ENCODE measurements around the gene CDH4. TPM values are rescaled to one million over a fixed set of nuclear protein-coding genes. Genes with fewer than 3 reads are reported as not detected.

CDH4 gene
- total and polyA plus RNA-seq, 9 of the 15 experiments (the other 6 are each of a cell fraction or from before 2014, with no cell fraction given) = 0.04 TPM; not detected in 8

DNA sequence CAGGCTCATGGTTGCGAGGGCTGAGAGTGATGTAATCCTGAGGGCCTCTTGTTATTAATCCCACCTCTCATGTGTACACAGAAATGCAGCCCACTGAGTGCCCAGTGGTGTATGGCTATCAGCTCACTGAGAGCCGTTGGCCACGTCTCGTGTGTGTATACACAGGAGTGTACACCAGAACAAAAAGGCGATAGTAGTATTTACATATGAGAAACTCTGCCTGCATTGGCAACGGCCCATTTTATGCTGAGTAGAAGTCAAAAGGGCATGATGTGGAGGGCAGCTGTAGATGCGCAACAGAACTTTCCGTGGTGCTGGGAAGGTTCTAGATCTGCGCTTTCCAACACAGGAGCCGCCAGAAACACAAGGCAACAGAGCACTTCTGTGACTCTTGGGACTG is 28.9 kb upstream of the CDH4 start:
- POLR2A ChIA-PET = no interaction called here
- intact Hi-C loops (cut with micrococcal nuclease) = loop anchor here (10.0 kb wide), 1 partner anchor 1008 kb away; no protein-coding TSS in a partner anchor
- Histone ChIP-seq H3K4me2 (ENCODE audit: insufficient read depth, low read length) (no peak overlapping the region), H3K36me3 (ENCODE audit: control insufficient read depth, insufficient read depth, low read length) (no peaks in the 10 kb centered on the region), H3K9ac (ENCODE audit: insufficient read depth in 1 of 2, low read depth in 2 of 2, low read length in 2 of 2) (no peak overlapping the region), H2AFZ (ENCODE audit: low read depth, low read length) (no peak overlapping the region), H3K9me3 (replicated peaks; ENCODE audit: control insufficient read depth, insufficient read depth, low read depth, low read length) (no peaks in the 10 kb centered on the region), H3K4me1 (replicated peaks in 1 of 2; ENCODE audit: control insufficient read depth in 2 of 2, insufficient read depth in 2 of 2, low read length in 2 of 2) (no peaks in the 10 kb centered on the region), H3K4me3 (no peak overlapping the region), H4K20me1 (replicated peaks; ENCODE audit: control insufficient read depth, insufficient read depth, low read length) (no peaks in the 10 kb centered on the region), H3K27me3 (ENCODE audit: control insufficient read depth in 2 of 2, insufficient read depth in 2 of 2, low read length in 2 of 2) (peaks cover 0 to 22% of the 10 kb centered on the region in 2 experiments; a peak in 3 of 5 replicates), H3K27ac (ENCODE audit: extremely low read depth, low read depth, low read length) (no peak overlapping the region), H3K9me1 (ENCODE audit: control insufficient read depth, insufficient read depth, low read length) (no peaks in the 10 kb centered on the region), H3K79me2 (ENCODE audit: control insufficient read depth, insufficient read depth, low read length) (no peaks in the 10 kb centered on the region)
- CTCF ChIA-PET (ENCODE audit: low intra/inter-chr PET ratio) = no interaction called here
- WGBS (ENCODE audit: insufficient coverage, low coverage, missing lambda C conversion rate) = 3% methylated on average over 10 of the region's 10 CpGs
- ATAC-seq = no peak
- DNase-seq (ENCODE audit: extremely low read depth in 1 of 4, low spot score in 3 of 4) = no peak
- in situ Hi-C loops (cut with MboI) = no loop called here
- BruUV-seq (replicated peaks) = no TSS peak
- FAIRE-seq = no peak
- TF ChIP-seq RBFOX2 (IDR thresholded peaks at IDR 0.05; ENCODE audit: low read depth, low read length) (no peak), EHMT2 (IDR thresholded peaks at IDR 0.05) (no peak), HDAC8 (tag; IDR thresholded peaks at IDR 0.05) (no peak), YBX1 (IDR thresholded peaks at IDR 0.05) (no peak), FOXK1 (CRISPR knock-in tag; IDR thresholded peaks at IDR 0.05; ENCODE audit: borderline replicate concordance) (no peak), CTBP1 (IDR thresholded peaks at IDR 0.05; ENCODE audit: borderline replicate concordance) (no peak), CBFA2T2 (conservative IDR thresholded peaks at IDR 0.05) (no peak), ZNF668 (CRISPR knock-in tag; IDR thresholded peaks at IDR 0.05) (no peak), MEF2A (IDR thresholded peaks at IDR 0.05; ENCODE audit: control insufficient read depth, low read depth, low read length) (no peak), ARID1B (IDR thresholded peaks at IDR 0.05) (no peak), ZNF124 (CRISPR knock-in tag; IDR thresholded peaks at IDR 0.05) (no peak), ZFPM2 (CRISPR knock-in tag; IDR thresholded peaks at IDR 0.05) (no peak)
- TF ChIP-seq, protein P1, sequence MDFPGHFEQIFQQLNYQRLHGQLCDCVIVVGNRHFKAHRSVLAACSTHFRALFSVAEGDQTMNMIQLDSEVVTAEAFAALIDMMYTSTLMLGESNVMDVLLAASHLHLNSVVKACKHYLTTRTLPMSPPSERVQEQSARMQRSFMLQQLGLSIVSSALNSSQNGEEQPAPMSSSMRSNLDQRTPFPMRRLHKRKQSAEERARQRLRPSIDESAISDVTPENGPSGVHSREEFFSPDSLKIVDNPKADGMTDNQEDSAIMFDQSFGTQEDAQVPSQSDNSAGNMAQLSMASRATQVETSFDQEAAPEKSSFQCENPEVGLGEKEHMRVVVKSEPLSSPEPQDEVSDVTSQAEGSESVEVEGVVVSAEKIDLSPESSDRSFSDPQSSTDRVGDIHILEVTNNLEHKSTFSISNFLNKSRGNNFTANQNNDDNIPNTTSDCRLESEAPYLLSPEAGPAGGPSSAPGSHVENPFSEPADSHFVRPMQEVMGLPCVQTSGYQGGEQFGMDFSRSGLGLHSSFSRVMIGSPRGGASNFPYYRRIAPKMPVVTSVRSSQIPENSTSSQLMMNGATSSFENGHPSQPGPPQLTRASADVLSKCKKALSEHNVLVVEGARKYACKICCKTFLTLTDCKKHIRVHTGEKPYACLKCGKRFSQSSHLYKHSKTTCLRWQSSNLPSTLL (IDR thresholded peaks at IDR 0.05) = no peak
- TF ChIP-seq, protein P2, sequence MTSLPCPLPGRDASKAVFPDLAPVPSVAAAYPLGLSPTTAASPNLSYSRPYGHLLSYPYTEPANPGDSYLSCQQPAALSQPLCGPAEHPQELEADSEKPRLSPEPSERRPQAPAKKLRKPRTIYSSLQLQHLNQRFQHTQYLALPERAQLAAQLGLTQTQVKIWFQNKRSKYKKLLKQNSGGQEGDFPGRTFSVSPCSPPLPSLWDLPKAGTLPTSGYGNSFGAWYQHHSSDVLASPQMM (CRISPR knock-in tag; IDR thresholded peaks at IDR 0.05) = no peak
- TF ChIP-seq, protein P3, sequence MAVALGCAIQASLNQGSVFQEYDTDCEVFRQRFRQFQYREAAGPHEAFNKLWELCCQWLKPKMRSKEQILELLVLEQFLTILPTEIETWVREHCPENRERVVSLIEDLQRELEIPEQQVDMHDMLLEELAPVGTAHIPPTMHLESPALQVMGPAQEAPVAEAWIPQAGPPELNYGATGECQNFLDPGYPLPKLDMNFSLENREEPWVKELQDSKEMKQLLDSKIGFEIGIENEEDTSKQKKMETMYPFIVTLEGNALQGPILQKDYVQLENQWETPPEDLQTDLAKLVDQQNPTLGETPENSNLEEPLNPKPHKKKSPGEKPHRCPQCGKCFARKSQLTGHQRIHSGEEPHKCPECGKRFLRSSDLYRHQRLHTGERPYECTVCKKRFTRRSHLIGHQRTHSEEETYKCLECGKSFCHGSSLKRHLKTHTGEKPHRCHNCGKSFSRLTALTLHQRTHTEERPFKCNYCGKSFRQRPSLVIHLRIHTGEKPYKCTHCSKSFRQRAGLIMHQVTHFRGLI (CRISPR knock-in tag; IDR thresholded peaks at IDR 0.05) = no peak
- TF ChIP-seq, protein P4, sequence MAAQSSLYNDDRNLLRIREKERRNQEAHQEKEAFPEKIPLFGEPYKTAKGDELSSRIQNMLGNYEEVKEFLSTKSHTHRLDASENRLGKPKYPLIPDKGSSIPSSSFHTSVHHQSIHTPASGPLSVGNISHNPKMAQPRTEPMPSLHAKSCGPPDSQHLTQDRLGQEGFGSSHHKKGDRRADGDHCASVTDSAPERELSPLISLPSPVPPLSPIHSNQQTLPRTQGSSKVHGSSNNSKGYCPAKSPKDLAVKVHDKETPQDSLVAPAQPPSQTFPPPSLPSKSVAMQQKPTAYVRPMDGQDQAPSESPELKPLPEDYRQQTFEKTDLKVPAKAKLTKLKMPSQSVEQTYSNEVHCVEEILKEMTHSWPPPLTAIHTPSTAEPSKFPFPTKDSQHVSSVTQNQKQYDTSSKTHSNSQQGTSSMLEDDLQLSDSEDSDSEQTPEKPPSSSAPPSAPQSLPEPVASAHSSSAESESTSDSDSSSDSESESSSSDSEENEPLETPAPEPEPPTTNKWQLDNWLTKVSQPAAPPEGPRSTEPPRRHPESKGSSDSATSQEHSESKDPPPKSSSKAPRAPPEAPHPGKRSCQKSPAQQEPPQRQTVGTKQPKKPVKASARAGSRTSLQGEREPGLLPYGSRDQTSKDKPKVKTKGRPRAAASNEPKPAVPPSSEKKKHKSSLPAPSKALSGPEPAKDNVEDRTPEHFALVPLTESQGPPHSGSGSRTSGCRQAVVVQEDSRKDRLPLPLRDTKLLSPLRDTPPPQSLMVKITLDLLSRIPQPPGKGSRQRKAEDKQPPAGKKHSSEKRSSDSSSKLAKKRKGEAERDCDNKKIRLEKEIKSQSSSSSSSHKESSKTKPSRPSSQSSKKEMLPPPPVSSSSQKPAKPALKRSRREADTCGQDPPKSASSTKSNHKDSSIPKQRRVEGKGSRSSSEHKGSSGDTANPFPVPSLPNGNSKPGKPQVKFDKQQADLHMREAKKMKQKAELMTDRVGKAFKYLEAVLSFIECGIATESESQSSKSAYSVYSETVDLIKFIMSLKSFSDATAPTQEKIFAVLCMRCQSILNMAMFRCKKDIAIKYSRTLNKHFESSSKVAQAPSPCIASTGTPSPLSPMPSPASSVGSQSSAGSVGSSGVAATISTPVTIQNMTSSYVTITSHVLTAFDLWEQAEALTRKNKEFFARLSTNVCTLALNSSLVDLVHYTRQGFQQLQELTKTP (IDR thresholded peaks at IDR 0.05; ENCODE audit: low read depth in 1 of 2, partially characterized antibody in 2 of 2) = no peak
